Epithelial cell of proximal tubule (primary cell): ENCODE results near the gene HDAC9. TPM values are rescaled to one million over a fixed set of nuclear protein-coding genes. Genes with fewer than 3 reads are reported as not detected.

Experiments used
- DNase-seq: peaks from one replicate; pipeline ENCODE4 v3.0.0-alpha.2; 2011; ENCODE audit warnings: low read depth
- H3K4me3 ChIP-seq: 2 replicates; pipeline ENCODE4 v1.5.1; 2011; ENCODE audit warnings: low read depth, mild to moderate bottlenecking, low read length
- CTCF ChIP-seq: conservative IDR thresholded peaks from 2 replicates; pipeline ENCODE4 v1.5.1; 2012; ENCODE audit warnings: low read depth, mild to moderate bottlenecking, low read length
- total RNA-seq: library from RNA; depleted of rRNA; stranded (reverse); fragments of >200 nt; gene quantifications from 2 replicates; pipeline ENCODE4 v1.2.3, GENCODE V29; 2015

HDAC9 gene
- total RNA-seq, 1 donor from 2014 or later = 35.5 TPM

- TF ChIP-seq CTCF = no peak
- no peak overlapping the region for H3K4me3 ChIP-seq
- DNase-seq = no peak
Measured at GRCh38 chr7:18471476-18472160, 23.9 kb upstream of the HDAC9 start.

- no peak overlapping the region for H3K4me3 ChIP-seq
- no peak for TF ChIP-seq CTCF
- DNase-seq = no peak
Measured at GRCh38 chr7:18472161-18472483, 23.4 kb upstream of the HDAC9 start.

GRCh38 chr7:18473119-18473518, 22.4 kb upstream of the HDAC9 start:
- no peak for DNase-seq
- no peak overlapping the region for H3K4me3 ChIP-seq
- no peak for TF ChIP-seq CTCF

- TF ChIP-seq CTCF = no peak
- no peak for DNase-seq
- H3K4me3 ChIP-seq = no peak overlapping the region
Measured at GRCh38 chr7:18474944-18475343, 20.6 kb upstream of the HDAC9 start.

GRCh38 chr7:18475488-18475887, 20.1 kb upstream of the HDAC9 start:
- no peak for TF ChIP-seq CTCF
- DNase-seq = no peak
- no peak overlapping the region for H3K4me3 ChIP-seq

GRCh38 chr7:18481776-18482175, 13.8 kb upstream of the HDAC9 start:
- no peak for TF ChIP-seq CTCF
- no peak for DNase-seq

GRCh38 chr7:18488049-18488448, 7.5 kb upstream of the HDAC9 start:
- no peak for DNase-seq
- TF ChIP-seq CTCF = no peak
- no peak overlapping the region for H3K4me3 ChIP-seq

More at GRCh38 chr7:18481776-18482175, 13.8 kb upstream of the HDAC9 start:
- H3K4me3 ChIP-seq = no peak overlapping the region
